NCI-H345 treated with DMSO at 0.1 percent for 48 hours (cell line): Measurements from ENCODE around the gene C11orf98.

ENCODE experiments used
- DNase-seq: peaks from one replicate; lab custom pipeline; 2025; ENCODE audit not compliant: unreplicated experiment; lab: John Stamatoyannopoulos, UW

Gene C11orf98

DNA sequence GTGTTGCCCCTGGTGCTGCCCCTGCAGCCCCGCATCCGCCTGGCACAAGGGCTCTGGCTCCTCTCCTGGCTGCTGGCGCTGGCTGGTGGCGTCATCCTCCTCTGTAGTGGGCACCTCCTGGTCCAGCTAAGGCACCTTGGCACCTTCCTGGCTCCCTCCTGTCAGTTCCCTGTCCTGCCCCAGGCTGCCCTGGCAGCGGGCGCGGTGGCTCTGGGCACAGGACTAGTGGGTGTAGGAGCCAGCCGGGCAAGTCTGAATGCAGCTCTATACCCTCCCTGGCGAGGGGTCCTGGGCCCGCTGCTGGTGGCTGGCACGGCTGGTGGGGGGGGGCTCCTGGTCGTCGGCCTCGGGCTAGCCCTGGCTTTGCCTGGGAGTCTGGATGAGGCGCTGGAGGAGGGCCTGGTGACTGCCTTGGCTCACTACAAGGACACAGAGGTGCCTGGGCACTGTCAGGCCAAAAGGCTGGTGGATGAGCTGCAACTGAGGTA, 51.7 kb downstream of the C11orf98 start:
- no peak for DNase-seq
